HepG2 (cell line): ENCODE results near the gene LRRC45. TPM values are rescaled to one million over a fixed set of nuclear protein-coding genes. Genes with fewer than 3 reads are reported as not detected.

ENCODE experiments used
- AKAP8 ChIP-seq: sonication (generic); formaldehyde crosslinking; IDR thresholded peaks from 2 replicates; pipeline ENCODE4 v1.5.1; 2020; ENCODE audit warnings: mild to moderate bottlenecking, missing genetic modification reagents
- ARID2 ChIP-seq: sonication (generic); formaldehyde crosslinking; IDR thresholded peaks from 2 replicates; pipeline ENCODE4 v1.8.1; 2022; ENCODE audit warnings: mild to moderate bottlenecking, missing genetic modification reagents, borderline replicate concordance
- ARNT2 ChIP-seq: sonication (generic); formaldehyde crosslinking; IDR thresholded peaks from 2 replicates; pipeline ENCODE4 v1.8.0; 2022; ENCODE audit warnings: mild to moderate bottlenecking, low read depth, missing genetic modification reagents, moderate library complexity
- BCL6 ChIP-seq: IDR thresholded peaks from 2 replicates; pipeline ENCODE4 v1.6.1; 2016; ENCODE audit warnings: missing genetic modification reagents, missing compliant biosample characterization
- DPF2 ChIP-seq: sonication (generic); formaldehyde crosslinking; IDR thresholded peaks from 2 replicates; pipeline ENCODE4 v1.4.0; 2020; ENCODE audit warnings: mild to moderate bottlenecking, low read depth, missing genetic modification reagents, borderline replicate concordance
- KDM5A ChIP-seq: fragments of 200-600 bp; sonication (generic); IDR thresholded peaks from 2 replicates; pipeline ENCODE4 v1.7.0; 2018; ENCODE audit warnings: antibody characterized with exemption, mild to moderate bottlenecking, low read length, borderline replicate concordance
- NFKBIZ ChIP-seq: IDR thresholded peaks from 2 replicates; pipeline ENCODE4 v1.6.1; 2018; ENCODE audit warnings: missing genetic modification reagents, missing compliant biosample characterization
- STAG1 ChIP-seq: sonication (generic); formaldehyde crosslinking; IDR thresholded peaks from 2 replicates; pipeline ENCODE4 v1.4.0; 2020; ENCODE audit warnings: missing genetic modification reagents
- ZNF138 ChIP-seq: sonication (generic); formaldehyde crosslinking; IDR thresholded peaks from 2 replicates; pipeline ENCODE4 v1.5.0; 2020; ENCODE audit warnings: mild to moderate bottlenecking, low read depth, missing genetic modification reagents
- ZNF292 ChIP-seq: sonication (generic); formaldehyde crosslinking; IDR thresholded peaks from 2 replicates; pipeline ENCODE4 v1.8.1; 2022; ENCODE audit warnings: mild to moderate bottlenecking, low read depth, missing genetic modification reagents, borderline replicate concordance
- ZNF383 ChIP-seq: sonication (generic); formaldehyde crosslinking; IDR thresholded peaks from 2 replicates; pipeline ENCODE4 v1.4.0; 2020; ENCODE audit warnings: missing genetic modification reagents, mild to moderate bottlenecking, borderline replicate concordance
- ZNF432 ChIP-seq: sonication (generic); formaldehyde crosslinking; IDR thresholded peaks from 2 replicates; pipeline ENCODE4 v1.5.0; 2020; ENCODE audit warnings: missing genetic modification reagents, mild to moderate bottlenecking, borderline replicate concordance
- ZNF557 ChIP-seq: sonication (generic); formaldehyde crosslinking; IDR thresholded peaks from 2 replicates; pipeline ENCODE4 v1.4.0; 2020; ENCODE audit warnings: missing genetic modification reagents
- ZNF839 ChIP-seq: sonication (generic); formaldehyde crosslinking; IDR thresholded peaks from 2 replicates; pipeline ENCODE4 v1.4.0; 2020; ENCODE audit warnings: missing genetic modification reagents, mild to moderate bottlenecking, borderline replicate concordance
- polyA plus RNA-seq, 8 experiments: library from polyadenylated mRNA; depleted of rRNA in 3 of 8; stranded (reverse) in 7 of 8; unstranded in 1 of 8; fragments of >200 nt; fragmentation: Illumina TruSeq in 4 of 8; extraction: Trizol in 4 of 8; gene quantifications; 2 replicates each; pipeline versions ENCODE4 v1.2.1 to v1.2.3, GENCODE V29; 2011 to 2016; ENCODE audit warnings: low read depth in 4 of 8, missing spikeins in 1 of 8, mixed read lengths in 1 of 8; ENCODE audit not compliant: insufficient read depth in 1 of 8
- total RNA-seq, 5 experiments: library from RNA; depleted of rRNA; stranded (reverse); fragments of >200 nt; fragmentation: Illumina TruSeq; extraction: Trizol; gene quantifications; 2 replicates each; pipeline ENCODE4 v1.2.3, GENCODE V29; 2016; ENCODE audit warnings: low read depth in 1 of 5
- TF ChIP-seq, protein P1 (sequence below): sonication (generic); formaldehyde crosslinking; IDR thresholded peaks from 2 replicates; pipeline ENCODE4 v1.4.0; 2020; ENCODE audit warnings: missing genetic modification reagents, borderline replicate concordance
- TF ChIP-seq, protein P2 (sequence below): sonication (generic); formaldehyde crosslinking; IDR thresholded peaks from 2 replicates; pipeline ENCODE4 v1.5.0; 2020; ENCODE audit warnings: mild to moderate bottlenecking, missing genetic modification reagents, borderline replicate concordance
- TF ChIP-seq, protein P3 (sequence below): sonication (generic); formaldehyde crosslinking; IDR thresholded peaks from 2 replicates; pipeline ENCODE4 v1.9.0; 2022; ENCODE audit warnings: low read depth, missing genetic modification reagents
- TF ChIP-seq, protein P4 (sequence below): sonication (generic); formaldehyde crosslinking; IDR thresholded peaks from 2 replicates; pipeline ENCODE4 v1.4.0; 2020; ENCODE audit warnings: missing genetic modification reagents

The LRRC45 gene
- total and polyA plus RNA-seq, 2 of the 13 experiments (the other 11 are each of a cell fraction or from before 2014, with no cell fraction given), result 11.6 to 48.1 TPM

DNA sequence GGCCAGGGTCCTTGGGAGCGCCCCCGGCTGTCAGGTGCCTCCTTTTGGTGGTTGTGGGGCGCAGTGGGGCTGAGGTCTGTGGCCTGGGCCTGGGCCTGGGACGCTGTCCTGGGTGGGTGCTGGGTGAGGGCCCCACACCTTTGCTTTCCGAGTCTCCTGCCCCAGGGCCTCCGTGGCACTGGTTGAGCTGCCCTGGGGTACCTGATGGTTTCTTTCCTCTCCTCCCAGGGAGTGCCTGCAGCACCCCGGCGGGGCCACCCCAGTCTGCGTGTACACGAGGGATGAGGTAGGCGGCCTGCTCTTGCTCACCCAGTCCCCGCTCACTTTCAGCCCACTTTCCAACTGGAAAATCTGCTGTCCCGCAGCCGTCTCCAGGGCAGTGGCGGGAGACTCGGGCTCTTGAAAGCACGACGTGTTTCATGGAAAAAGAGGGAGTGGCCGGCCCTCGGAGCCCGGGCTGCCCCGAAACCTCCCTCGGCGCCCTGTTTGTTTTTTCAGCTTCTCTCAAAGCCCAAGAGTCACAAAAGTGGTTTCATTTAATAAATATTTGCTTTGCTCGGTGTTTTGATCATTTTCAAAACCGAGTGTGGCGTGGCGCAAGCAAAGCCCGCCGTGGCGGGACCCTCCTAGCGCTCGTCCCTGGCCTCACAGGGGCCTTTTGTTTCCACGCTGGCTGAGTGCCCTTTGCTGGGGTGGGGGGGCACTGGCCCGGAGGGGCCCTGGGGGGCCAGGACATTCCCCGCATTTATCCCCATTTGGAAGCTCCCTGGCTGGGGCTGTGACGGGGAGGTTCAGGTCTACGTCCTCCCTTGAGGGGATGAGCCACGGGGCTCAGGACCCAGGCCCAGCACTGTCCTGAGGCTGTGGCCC, 28.3 kb upstream of the LRRC45 start (continued):
- TF ChIP-seq ZNF432 (no peak), ARNT2 (CRISPR knock-in tag) (no peak), ARID2 (no peak; the same call in 1 of the 2 replicates), AKAP8 (CRISPR knock-in tag) (no peak), BCL6 (peak; percentile 77; the same call in 1 of the 2 replicates), NFKBIZ (peak; percentile 54; the same call in 1 of the 2 replicates), ZNF383 (no peak), ZNF557 (0 out of 2 replicates have a peak, but pooled peaks have one; percentile 67), STAG1 (peak; percentile 10; the same call in 1 of the 2 replicates), DPF2 (CRISPR knock-in tag) (peak; percentile 10; the same call in 1 of the 2 replicates), ZNF138 (CRISPR knock-in tag) (no peak; the same call in 1 of the 2 replicates), ZNF292 (CRISPR knock-in tag) (no peak; the same call in 1 of the 2 replicates), KDM5A (no peak; the same call in 1 of the 2 replicates), ZNF839 (no peak)
- TF ChIP-seq, protein P1, sequence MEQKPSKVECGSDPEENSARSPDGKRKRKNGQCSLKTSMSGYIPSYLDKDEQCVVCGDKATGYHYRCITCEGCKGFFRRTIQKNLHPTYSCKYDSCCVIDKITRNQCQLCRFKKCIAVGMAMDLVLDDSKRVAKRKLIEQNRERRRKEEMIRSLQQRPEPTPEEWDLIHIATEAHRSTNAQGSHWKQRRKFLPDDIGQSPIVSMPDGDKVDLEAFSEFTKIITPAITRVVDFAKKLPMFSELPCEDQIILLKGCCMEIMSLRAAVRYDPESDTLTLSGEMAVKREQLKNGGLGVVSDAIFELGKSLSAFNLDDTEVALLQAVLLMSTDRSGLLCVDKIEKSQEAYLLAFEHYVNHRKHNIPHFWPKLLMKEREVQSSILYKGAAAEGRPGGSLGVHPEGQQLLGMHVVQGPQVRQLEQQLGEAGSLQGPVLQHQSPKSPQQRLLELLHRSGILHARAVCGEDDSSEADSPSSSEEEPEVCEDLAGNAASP (CRISPR knock-in tag), result peak; percentile 60; the same call in 1 of the 2 replicates
- TF ChIP-seq, protein P2, sequence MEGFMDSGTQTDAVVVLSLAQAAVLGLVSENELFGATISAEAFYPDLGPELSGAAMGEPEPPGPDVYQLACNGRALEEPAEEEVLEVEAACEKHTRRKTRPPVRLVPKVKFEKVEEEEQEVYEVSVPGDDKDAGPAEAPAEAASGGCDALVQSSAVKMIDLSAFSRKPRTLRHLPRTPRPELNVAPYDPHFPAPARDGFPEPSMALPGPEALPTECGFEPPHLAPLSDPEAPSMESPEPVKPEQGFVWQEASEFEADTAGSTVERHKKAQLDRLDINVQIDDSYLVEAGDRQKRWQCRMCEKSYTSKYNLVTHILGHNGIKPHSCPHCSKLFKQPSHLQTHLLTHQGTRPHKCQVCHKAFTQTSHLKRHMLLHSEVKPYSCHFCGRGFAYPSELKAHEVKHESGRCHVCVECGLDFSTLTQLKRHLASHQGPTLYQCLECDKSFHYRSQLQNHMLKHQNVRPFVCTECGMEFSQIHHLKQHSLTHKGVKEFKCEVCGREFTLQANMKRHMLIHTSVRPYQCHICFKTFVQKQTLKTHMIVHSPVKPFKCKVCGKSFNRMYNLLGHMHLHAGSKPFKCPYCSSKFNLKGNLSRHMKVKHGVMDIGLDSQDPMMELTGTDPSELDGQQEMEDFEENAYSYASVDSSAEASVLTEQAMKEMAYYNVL (CRISPR knock-in tag), result no peak
- TF ChIP-seq, protein P3, sequence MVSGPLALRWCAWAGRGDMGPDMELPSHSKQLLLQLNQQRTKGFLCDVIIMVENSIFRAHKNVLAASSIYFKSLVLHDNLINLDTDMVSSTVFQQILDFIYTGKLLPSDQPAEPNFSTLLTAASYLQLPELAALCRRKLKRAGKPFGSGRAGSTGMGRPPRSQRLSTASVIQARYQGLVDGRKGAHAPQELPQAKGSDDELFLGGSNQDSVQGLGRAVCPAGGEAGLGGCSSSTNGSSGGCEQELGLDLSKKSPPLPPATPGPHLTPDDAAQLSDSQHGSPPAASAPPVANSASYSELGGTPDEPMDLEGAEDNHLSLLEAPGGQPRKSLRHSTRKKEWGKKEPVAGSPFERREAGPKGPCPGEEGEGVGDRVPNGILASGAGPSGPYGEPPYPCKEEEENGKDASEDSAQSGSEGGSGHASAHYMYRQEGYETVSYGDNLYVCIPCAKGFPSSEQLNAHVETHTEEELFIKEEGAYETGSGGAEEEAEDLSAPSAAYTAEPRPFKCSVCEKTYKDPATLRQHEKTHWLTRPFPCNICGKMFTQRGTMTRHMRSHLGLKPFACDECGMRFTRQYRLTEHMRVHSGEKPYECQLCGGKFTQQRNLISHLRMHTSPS, result no peak; the same call in 1 of the 2 replicates
- TF ChIP-seq, protein P4, sequence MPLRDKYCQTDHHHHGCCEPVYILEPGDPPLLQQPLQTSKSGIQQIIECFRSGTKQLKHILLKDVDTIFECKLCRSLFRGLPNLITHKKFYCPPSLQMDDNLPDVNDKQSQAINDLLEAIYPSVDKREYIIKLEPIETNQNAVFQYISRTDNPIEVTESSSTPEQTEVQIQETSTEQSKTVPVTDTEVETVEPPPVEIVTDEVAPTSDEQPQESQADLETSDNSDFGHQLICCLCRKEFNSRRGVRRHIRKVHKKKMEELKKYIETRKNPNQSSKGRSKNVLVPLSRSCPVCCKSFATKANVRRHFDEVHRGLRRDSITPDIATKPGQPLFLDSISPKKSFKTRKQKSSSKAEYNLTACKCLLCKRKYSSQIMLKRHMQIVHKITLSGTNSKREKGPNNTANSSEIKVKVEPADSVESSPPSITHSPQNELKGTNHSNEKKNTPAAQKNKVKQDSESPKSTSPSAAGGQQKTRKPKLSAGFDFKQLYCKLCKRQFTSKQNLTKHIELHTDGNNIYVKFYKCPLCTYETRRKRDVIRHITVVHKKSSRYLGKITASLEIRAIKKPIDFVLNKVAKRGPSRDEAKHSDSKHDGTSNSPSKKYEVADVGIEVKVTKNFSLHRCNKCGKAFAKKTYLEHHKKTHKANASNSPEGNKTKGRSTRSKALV (CRISPR knock-in tag), result peak; percentile 86; the same call in 1 of the 2 replicates
